Measurements from ENCODE around the gene KCNN3.
A peak's percentile ranks its signal among the peaks of the same experiment; 100 is the strongest.

KCNN3 gene

GRCh38 chr1:154879038-154879421 lies 8.9 kb upstream of the KCNN3 start:
- DNase-seq (ENCODE audit: low spot score), result no peak

GRCh38 chr1:154878371-154879037 lies 8.4 kb upstream of the KCNN3 start:
- peak; percentile 70 for DNase-seq (ENCODE audit: low spot score)

GRCh38 chr1:154877370-154877974 lies 7.4 kb upstream of the KCNN3 start:
- DNase-seq (ENCODE audit: low spot score), result no peak

- no peak for DNase-seq (ENCODE audit: low spot score)
These were observed 6.8 kb upstream of the KCNN3 start for GRCh38 chr1:154876842-154877369.

GRCh38 chr1:154874465-154874864 lies 4.4 kb upstream of the KCNN3 start:
- no peak for DNase-seq (ENCODE audit: low spot score)

GRCh38 chr1:154873321-154873950 lies 3.4 kb upstream of the KCNN3 start:
- DNase-seq (ENCODE audit: low spot score), result no peak

- no peak for DNase-seq (ENCODE audit: low spot score)
These were observed 1.3 kb upstream of the KCNN3 start for GRCh38 chr1:154871374-154871773.

GRCh38 chr1:154870734-154871133 lies 653 bp upstream of the KCNN3 start:
- no peak for DNase-seq (ENCODE audit: low spot score)

- no peak for DNase-seq (ENCODE audit: low spot score)
These were observed 548 bp downstream of the KCNN3 start for GRCh38 chr1:154869351-154870114.

- DNase-seq (ENCODE audit: low spot score), result no peak
These were observed 2.1 kb downstream of the KCNN3 start for GRCh38 chr1:154867841-154868605.

GRCh38 chr1:154867064-154867825 lies 2.8 kb downstream of the KCNN3 start:
- DNase-seq (ENCODE audit: low spot score), result no peak

GRCh38 chr1:154866257-154867063 lies 3.6 kb downstream of the KCNN3 start:
- no peak for DNase-seq (ENCODE audit: low spot score)

GRCh38 chr1:154865442-154866256 lies 4.4 kb downstream of the KCNN3 start:
- no peak for DNase-seq (ENCODE audit: low spot score)

GRCh38 chr1:154864189-154864975 lies 5.7 kb downstream of the KCNN3 start:
- no peak for DNase-seq (ENCODE audit: low spot score)

GRCh38 chr1:154863315-154864174 lies 6.5 kb downstream of the KCNN3 start:
- peak; percentile 34 for DNase-seq (ENCODE audit: low spot score)

- DNase-seq (ENCODE audit: low spot score), result no peak
These were observed 7.2 kb downstream of the KCNN3 start for GRCh38 chr1:154862907-154863306.

GRCh38 chr1:154861607-154862094 lies 8.4 kb downstream of the KCNN3 start:
- no peak for DNase-seq (ENCODE audit: low spot score)
